Left ventricle myocardium inferior (tissue), 1 donor: ENCODE results near the gene CLIC5. TPM values are rescaled to one million over a fixed set of nuclear protein-coding genes. Genes with fewer than 3 reads are reported as not detected.

Source experiments
- DNase-seq: peaks from one replicate; pipeline ENCODE4 v3.0.0-alpha.2; 2020
- H3K27ac ChIP-seq: fragments of 200-600 bp; replicated peaks from 2 replicates; pipeline ENCODE4 v1.8.0; 2021
- H3K27me3 ChIP-seq: fragments of 200-600 bp; 2 replicates; pipeline ENCODE4 v1.8.0; 2021; ENCODE audit warnings: low read depth
- H3K36me3 ChIP-seq: fragments of 200-600 bp; 2 replicates; pipeline ENCODE4 v1.8.0; 2021
- H3K4me1 ChIP-seq: fragments of 200-600 bp; 2 replicates; pipeline ENCODE4 v1.8.0; 2021
- H3K4me3 ChIP-seq: fragments of 200-600 bp; 2 replicates; pipeline ENCODE4 v1.8.0; 2021; ENCODE audit warnings: mild to moderate bottlenecking, moderate library complexity
- H3K9me3 ChIP-seq: fragments of 200-600 bp; replicated peaks from 2 replicates; pipeline ENCODE4 v1.8.0; 2021
- intact Hi-C: fragments of 100-400 bp; cut with micrococcal nuclease; formaldehyde crosslinking; loops from one replicate; pipeline ENCODE4 v1.11.0; 2022
- total RNA-seq: library from RNA; stranded (reverse); fragmentation: NEBNext Ultra II Directional; extraction: Animal tissue kit (Norgen Biotek cat#: 25700); gene quantifications from one replicate; pipeline ENCODE4 v1.2.1, GENCODE V29; 2021
- TF ChIP-seq, protein P1 (sequence below): fragments of 200-600 bp; IDR thresholded peaks from 2 replicates; pipeline ENCODE4 v1.8.0; 2021; ENCODE audit warnings: antibody characterized with exemption, mild to moderate bottlenecking, borderline replicate concordance
- donor health status: DM: no; HTN: yes; CAD: no; lungs with severe emphysema.

The CLIC5 gene
- total RNA-seq, 1 donor from 2014 or later: 285 TPM

DNA sequence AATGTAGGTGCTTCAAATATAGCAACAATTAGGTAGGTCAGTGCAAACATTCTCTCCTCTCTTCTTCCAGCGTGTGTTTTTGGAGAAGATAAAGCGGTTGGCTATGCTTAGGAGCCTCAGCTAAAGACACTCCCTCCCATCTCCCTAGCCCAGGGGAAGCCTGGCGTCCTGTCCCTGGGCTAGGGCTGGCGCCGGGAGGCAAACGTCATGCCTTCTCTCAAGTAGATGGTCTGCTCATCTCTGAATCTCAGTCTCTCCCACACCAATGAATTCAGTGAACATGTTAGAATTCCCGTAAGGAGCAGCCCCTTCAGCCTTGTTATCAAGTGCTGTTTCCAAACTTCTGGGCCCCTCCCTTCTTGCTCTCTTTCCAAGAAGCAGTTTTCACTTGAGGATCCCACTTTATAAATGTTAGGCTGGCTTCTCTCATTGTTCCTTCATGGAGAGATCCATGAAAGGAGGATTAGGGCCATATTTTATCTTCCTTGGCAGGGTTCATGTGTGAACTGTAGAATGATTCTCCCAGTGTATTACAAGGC, 142.8 kb downstream of the CLIC5 start:
- no peak overlapping the region for H3K4me3 ChIP-seq
- H3K9me3 ChIP-seq: no peaks in the 10 kb centered on the region
- H3K27me3 ChIP-seq: no peaks in the 10 kb centered on the region
- H3K36me3 ChIP-seq: no peaks in the 10 kb centered on the region
- no peak for DNase-seq
- TF ChIP-seq, protein P1, sequence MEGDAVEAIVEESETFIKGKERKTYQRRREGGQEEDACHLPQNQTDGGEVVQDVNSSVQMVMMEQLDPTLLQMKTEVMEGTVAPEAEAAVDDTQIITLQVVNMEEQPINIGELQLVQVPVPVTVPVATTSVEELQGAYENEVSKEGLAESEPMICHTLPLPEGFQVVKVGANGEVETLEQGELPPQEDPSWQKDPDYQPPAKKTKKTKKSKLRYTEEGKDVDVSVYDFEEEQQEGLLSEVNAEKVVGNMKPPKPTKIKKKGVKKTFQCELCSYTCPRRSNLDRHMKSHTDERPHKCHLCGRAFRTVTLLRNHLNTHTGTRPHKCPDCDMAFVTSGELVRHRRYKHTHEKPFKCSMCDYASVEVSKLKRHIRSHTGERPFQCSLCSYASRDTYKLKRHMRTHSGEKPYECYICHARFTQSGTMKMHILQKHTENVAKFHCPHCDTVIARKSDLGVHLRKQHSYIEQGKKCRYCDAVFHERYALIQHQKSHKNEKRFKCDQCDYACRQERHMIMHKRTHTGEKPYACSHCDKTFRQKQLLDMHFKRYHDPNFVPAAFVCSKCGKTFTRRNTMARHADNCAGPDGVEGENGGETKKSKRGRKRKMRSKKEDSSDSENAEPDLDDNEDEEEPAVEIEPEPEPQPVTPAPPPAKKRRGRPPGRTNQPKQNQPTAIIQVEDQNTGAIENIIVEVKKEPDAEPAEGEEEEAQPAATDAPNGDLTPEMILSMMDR: no peak
- no peak overlapping the region for H3K27ac ChIP-seq
- intact Hi-C loops: no loop called here
- no peaks in the 10 kb centered on the region for H3K4me1 ChIP-seq

DNA sequence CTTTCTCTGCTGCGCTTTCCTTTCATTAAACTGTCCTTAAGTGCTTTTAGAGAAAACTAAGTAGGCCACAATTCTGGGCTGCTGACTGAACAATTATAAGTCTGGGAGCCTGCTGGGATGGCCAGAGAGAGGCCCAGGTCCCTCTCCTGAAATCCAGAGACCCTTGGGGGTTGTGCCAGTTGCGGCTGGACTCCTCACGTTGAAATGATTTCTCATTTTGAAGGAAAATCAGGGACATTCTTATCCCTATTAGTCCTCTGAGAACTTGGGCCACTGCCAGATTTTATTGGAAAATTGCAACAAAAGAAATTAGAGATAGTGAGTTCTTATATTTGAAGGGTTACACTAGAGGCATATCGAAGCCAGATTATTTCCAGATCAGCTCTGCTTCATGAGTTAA, 145.1 kb downstream of the CLIC5 start:
- Histone ChIP-seq H3K27me3 (peaks cover 7% of the 10 kb centered on the region), H3K9me3 (no peaks in the 10 kb centered on the region), H3K4me1 (no peaks in the 10 kb centered on the region), H3K27ac (no peak overlapping the region), H3K36me3 (no peaks in the 10 kb centered on the region), H3K4me3 (no peak overlapping the region)
- TF ChIP-seq, protein P1: no peak
- intact Hi-C loops: no loop called here
- no peak for DNase-seq

DNA sequence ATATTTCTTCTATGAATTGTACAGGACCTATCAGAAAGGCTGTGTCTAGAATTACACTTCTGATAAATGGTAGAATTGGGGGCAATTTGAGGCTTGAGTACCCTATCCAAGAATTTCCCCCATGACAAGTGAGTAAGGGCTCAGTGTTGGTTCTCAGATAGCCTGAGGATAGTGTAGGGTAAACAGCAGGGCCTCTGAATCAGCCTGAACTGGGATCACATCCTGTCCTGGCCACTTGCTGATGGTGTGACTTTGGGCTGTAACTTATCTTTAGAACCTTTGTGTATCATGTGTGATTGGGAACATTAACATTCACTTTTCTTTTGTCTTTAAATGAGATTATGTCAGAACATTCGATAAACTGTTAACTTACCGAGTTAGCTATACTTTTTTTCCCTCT, 151.0 kb downstream of the CLIC5 start:
- Histone ChIP-seq H3K27ac (no peak overlapping the region), H3K4me3 (no peak overlapping the region), H3K36me3 (no peaks in the 10 kb centered on the region), H3K4me1 (no peaks in the 10 kb centered on the region), H3K27me3 (peaks cover 15% of the 10 kb centered on the region), H3K9me3 (no peaks in the 10 kb centered on the region)
- intact Hi-C loops: no loop called here
- no peak for DNase-seq
- TF ChIP-seq, protein P1: no peak

DNA sequence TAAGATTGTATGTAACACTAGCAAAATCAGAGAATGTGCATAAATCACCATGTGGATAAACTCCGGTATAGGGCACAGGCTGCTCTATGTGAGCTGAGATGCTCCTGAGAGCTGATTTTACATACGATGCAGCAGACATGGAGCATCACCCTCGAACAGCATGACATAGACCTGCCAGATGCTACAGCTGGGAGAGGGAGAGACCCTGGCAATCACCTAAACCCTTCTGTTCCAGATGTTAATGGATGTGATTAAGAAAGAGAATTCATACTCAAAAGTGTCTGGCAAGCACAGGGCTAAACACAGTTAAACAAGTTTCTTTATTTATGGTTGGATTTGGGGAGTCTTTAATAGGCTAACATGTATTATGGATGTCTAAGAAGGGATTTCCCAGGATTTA, 157.0 kb downstream of the CLIC5 start:
- Histone ChIP-seq H3K27ac (no peak overlapping the region), H3K9me3 (no peaks in the 10 kb centered on the region), H3K27me3 (peaks cover 16% of the 10 kb centered on the region), H3K4me1 (no peaks in the 10 kb centered on the region), H3K4me3 (no peak overlapping the region), H3K36me3 (no peaks in the 10 kb centered on the region)
- intact Hi-C loops: no loop called here
- TF ChIP-seq, protein P1: no peak
- DNase-seq: no peak

DNA sequence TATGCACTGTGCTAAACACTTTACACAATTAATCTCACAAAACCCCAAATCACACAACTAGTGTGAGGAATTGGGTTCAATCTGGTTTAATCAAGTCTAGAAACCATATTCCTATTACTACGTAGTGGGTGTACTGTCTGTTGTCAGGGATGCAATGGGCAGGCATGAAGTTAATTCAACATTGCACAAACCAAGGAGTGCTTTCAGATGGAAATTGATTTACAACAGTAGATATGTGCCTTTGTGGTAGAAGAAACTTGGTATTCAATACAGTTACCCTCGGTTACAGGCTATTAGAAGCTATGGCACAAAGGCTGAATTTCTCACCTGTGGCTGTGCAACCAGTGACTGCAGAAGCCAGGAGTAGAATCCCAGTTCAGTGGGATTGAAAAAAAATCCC, 157.8 kb downstream of the CLIC5 start:
- H3K27ac ChIP-seq: no peak overlapping the region
- no peak for DNase-seq
- intact Hi-C loops: no loop called here
- no peak overlapping the region for H3K4me3 ChIP-seq
- no peaks in the 10 kb centered on the region for H3K9me3 ChIP-seq
- H3K27me3 ChIP-seq: peaks cover 16% of the 10 kb centered on the region
- H3K36me3 ChIP-seq: no peaks in the 10 kb centered on the region
- no peaks in the 10 kb centered on the region for H3K4me1 ChIP-seq
- TF ChIP-seq, protein P1: no peak
